Globus pallidus (tissue), 1 donor: ENCODE data around the gene FAM43A.

ENCODE experiments used
- DNase-seq: peaks from one replicate; pipeline ENCODE4 v3.0.0-alpha.2; 2015; ENCODE audit warnings: low spot score

FAM43A gene

GRCh38 chr3:194711286-194711685 is 25.6 kb downstream of the FAM43A start:
- DNase-seq = no peak

GRCh38 chr3:194711913-194712312 is 26.2 kb downstream of the FAM43A start:
- DNase-seq = no peak

GRCh38 chr3:194713299-194714136 is 27.8 kb downstream of the FAM43A start:
- no peak for DNase-seq

- DNase-seq = no peak
Measured at GRCh38 chr3:194714137-194714455, 28.4 kb downstream of the FAM43A start.

GRCh38 chr3:194714564-194714963 is 28.9 kb downstream of the FAM43A start:
- no peak for DNase-seq

- no peak for DNase-seq
Measured at GRCh38 chr3:194715022-194715800, 29.5 kb downstream of the FAM43A start.

GRCh38 chr3:194718079-194718478 is 32.4 kb downstream of the FAM43A start:
- DNase-seq = no peak

- DNase-seq = no peak
Measured at GRCh38 chr3:194720048-194720447, 34.4 kb downstream of the FAM43A start.

GRCh38 chr3:194723846-194724618 is 38.3 kb downstream of the FAM43A start:
- DNase-seq = no peak

GRCh38 chr3:194725346-194725745 is 39.7 kb downstream of the FAM43A start:
- no peak for DNase-seq

- DNase-seq = no peak
Measured at GRCh38 chr3:194727435-194728128, 41.9 kb downstream of the FAM43A start.

- DNase-seq = no peak
Measured at GRCh38 chr3:194728986-194729385, 43.3 kb downstream of the FAM43A start.

- no peak for DNase-seq
Measured at GRCh38 chr3:194730365-194730764, 44.7 kb downstream of the FAM43A start.

- DNase-seq = no peak
Measured at GRCh38 chr3:194731506-194732073, 45.9 kb downstream of the FAM43A start.

GRCh38 chr3:194732617-194733016 is 46.9 kb downstream of the FAM43A start:
- no peak for DNase-seq

- no peak for DNase-seq
Measured at GRCh38 chr3:194736277-194736895, 50.7 kb downstream of the FAM43A start.

- no peak for DNase-seq
Measured at GRCh38 chr3:194736896-194737600, 51.4 kb downstream of the FAM43A start.
